HCT116 (cell line): ENCODE data around the gene MFN1.

Experiments
- ATF3 ChIP-seq: IDR thresholded peaks from 2 replicates; pipeline ENCODE4 v1.6.1; 2012
- CEBPB ChIP-seq: IDR thresholded peaks from 2 replicates; pipeline ENCODE4 v1.6.1; 2012; ENCODE audit warnings: low read depth
- CTCF ChIP-seq, 3 experiments: fragments of 200-600 bp in 1 of 3; sonication (generic) in 1 of 3; IDR thresholded peaks in 2 of 3; conservative IDR thresholded peaks in 1 of 3; 2 replicates each; pipeline ENCODE4 v1.5.1; 2012 to 2017; ENCODE audit warnings: low read depth in 2 of 3, low read length in 2 of 3, antibody characterized with exemption in 1 of 3, borderline replicate concordance in 1 of 3, control low read depth in 1 of 3, mild to moderate bottlenecking in 1 of 3, mixed read lengths in 1 of 3, mixed run types in 1 of 3, moderate library complexity in 1 of 3; ENCODE audit not compliant: insufficient read depth in 1 of 3
- EZH2 ChIP-seq: fragments of 200-600 bp; sonication (generic); IDR thresholded peaks from 2 replicates; pipeline ENCODE4 v1.6.1; 2017; ENCODE audit warnings: antibody characterized with exemption, mixed run types
- EZH2phosphoT487 ChIP-seq: fragments of 200-600 bp; IDR thresholded peaks from 2 replicates; pipeline ENCODE4 v1.6.1; 2018; ENCODE audit warnings: antibody characterized with exemption, borderline replicate concordance
- FOSL1 ChIP-seq: IDR thresholded peaks from 2 replicates; pipeline ENCODE4 v1.6.1; 2012; ENCODE audit warnings: low read depth
- JUND ChIP-seq: IDR thresholded peaks from 2 replicates; pipeline ENCODE4 v1.6.1; 2012
- POLR2A ChIP-seq: IDR thresholded peaks from 2 replicates; pipeline ENCODE4 v1.7.0; 2011; ENCODE audit warnings: borderline replicate concordance; ENCODE audit not compliant: insufficient read depth, insufficient read length; ENCODE audit errors: extremely low read depth
- POLR2AphosphoS5 ChIP-seq: IDR thresholded peaks from 2 replicates; pipeline ENCODE4 v1.6.1; 2011; ENCODE audit warnings: mild to moderate bottlenecking, low read depth, low read length, moderate library complexity
- RAD21 ChIP-seq: IDR thresholded peaks from 2 replicates; pipeline ENCODE4 v1.6.1; 2012; ENCODE audit warnings: low read depth, mild to moderate bottlenecking
- SP1 ChIP-seq: IDR thresholded peaks from 2 replicates; pipeline ENCODE4 v1.6.1; 2012; ENCODE audit warnings: low read depth
- TCF7L2 ChIP-seq: IDR thresholded peaks from 2 replicates; pipeline ENCODE4 v1.7.0; 2011; ENCODE audit warnings: borderline replicate concordance, inconsistent platforms; ENCODE audit not compliant: insufficient read depth, insufficient read length; ENCODE audit errors: extremely low read depth
- YY1 ChIP-seq: IDR thresholded peaks from 2 replicates; pipeline ENCODE4 v1.6.1; 2011; ENCODE audit warnings: low read length, low read depth, moderate library complexity, mild to moderate bottlenecking; ENCODE audit not compliant: insufficient replicate concordance; ENCODE audit errors: extremely low read depth
- ZBTB33 ChIP-seq: IDR thresholded peaks from 2 replicates; pipeline ENCODE4 v1.6.1; 2011; ENCODE audit warnings: mild to moderate bottlenecking, low read length, moderate library complexity; ENCODE audit not compliant: insufficient replicate concordance; ENCODE audit errors: extremely low read depth

GRCh38 chr3:179297971-179298725 is 49.4 kb upstream of the MFN1 start:
- no peak for TF ChIP-seq YY1
- TF ChIP-seq CTCF (IDR thresholded peaks at IDR 0.05 in 2 of 3, conservative IDR thresholded peaks at IDR 0.05 in 1 of 3; ENCODE audit: borderline replicate concordance in 1 of 3, insufficient read depth in 1 of 3, low read depth in 2 of 3, low read length in 2 of 3): no peak
- no peak for TF ChIP-seq ZBTB33
- no peak for TF ChIP-seq POLR2A
- no peak for TF ChIP-seq RAD21
- no peak for TF ChIP-seq FOSL1
- no peak for TF ChIP-seq SP1
- no peak for TF ChIP-seq ATF3
- TF ChIP-seq EZH2: no peak
- no peak for TF ChIP-seq TCF7L2
- no peak for TF ChIP-seq POLR2AphosphoS5
- TF ChIP-seq JUND: no peak
- no peak for TF ChIP-seq EZH2phosphoT487
- no peak for TF ChIP-seq CEBPB
